Urinary bladder (tissue), 4 donors: ENCODE data around the gene ZBTB21. TPM values are rescaled to one million over a fixed set of nuclear protein-coding genes. Genes with fewer than 3 reads are reported as not detected.
"Not testable (repeated sequence)": the region's sequence is repeated elsewhere in the genome, so short reads cannot be mapped to it uniquely, and the experiment has no call there.

Source experiments
- DNase-seq: peaks from one replicate; pipeline ENCODE4 v3.0.0-alpha.2; 2015; ENCODE audit errors: extremely low spot score
- H3K27ac ChIP-seq: one replicate; pipeline ENCODE4 v1.5.1; 2013; ENCODE audit warnings: low read depth, mild to moderate bottlenecking, moderate library complexity
- H3K36me3 ChIP-seq: one replicate; pipeline ENCODE4 v1.6.1; 2013; ENCODE audit warnings: mild to moderate bottlenecking, moderate library complexity; ENCODE audit not compliant: insufficient read depth
- H3K4me1 ChIP-seq: one replicate; pipeline ENCODE4 v1.6.1; 2013; ENCODE audit warnings: mild to moderate bottlenecking, moderate library complexity; ENCODE audit not compliant: insufficient read depth
- H3K4me3 ChIP-seq: one replicate; pipeline ENCODE4 v1.5.1; 2013; ENCODE audit warnings: low read depth, low read length
- WGBS: extraction: QIAGEN DNeasy Blood & Tissue Kit; methylation state at CpG from one replicate; pipeline ENCODE4 v1.1.7; 2013; 5-methylcytosine and 5-hydroxymethylcytosine counted together
- polyA plus RNA-seq: library from polyadenylated mRNA; stranded (reverse); fragments of 200-250 nt; gene quantifications from one replicate; pipeline ENCODE4 v1.2.3, GENCODE V29; 2013
- total RNA-seq: library from RNA; depleted of rRNA; stranded (reverse); fragments of >200 nt; gene quantifications from one replicate; pipeline ENCODE4 v1.2.3, GENCODE V29; 2014
- donor health status: healthy with polysubstance abuse.
- donor health status: healthy.

The ZBTB21 gene
- total and polyA plus RNA-seq, 2 donors, result 5.2 to 12.6 TPM

DNA sequence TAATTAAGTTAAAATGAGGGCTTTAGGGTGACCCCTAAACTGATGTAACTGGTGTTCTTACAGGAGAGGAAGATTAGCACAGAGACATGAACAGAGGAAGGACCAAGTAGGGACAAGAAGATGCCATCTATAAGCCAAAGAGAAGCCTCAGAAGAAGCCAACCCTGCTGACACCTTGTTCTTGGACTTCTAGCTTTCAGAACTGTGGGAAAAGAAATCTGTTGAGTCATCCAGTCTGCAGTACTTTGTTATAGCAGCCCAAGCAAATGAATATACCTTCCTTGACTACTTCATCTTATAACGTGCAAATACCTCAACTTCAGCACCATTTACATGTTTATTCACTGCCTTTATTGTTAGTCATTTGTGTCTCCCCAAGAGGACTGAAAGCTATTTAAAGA is 3.4 kb downstream of the ZBTB21 start:
- H3K4me1 ChIP-seq, result no peaks in the 10 kb centered on the region
- H3K4me3 ChIP-seq, result no peak overlapping the region
- H3K36me3 ChIP-seq, result no peaks in the 10 kb centered on the region
- DNase-seq, result no peak
- 93% methylated on average over 1 of the region's 1 CpG for WGBS
- H3K27ac ChIP-seq, result no peak overlapping the region

- Histone ChIP-seq H3K27ac (no peak overlapping the region), H3K4me1 (no peaks in the 10 kb centered on the region), H3K36me3 (no peaks in the 10 kb centered on the region), H3K4me3 (no peak overlapping the region)
- 95% methylated on average over 5 of the region's 5 CpGs for WGBS
- no peak for DNase-seq
Observed at GRCh38 chr21:42004406-42005199, 5.6 kb downstream of the ZBTB21 start.

- DNase-seq, result no peak
- 86% methylated on average over 4 of the region's 4 CpGs for WGBS
- Histone ChIP-seq H3K4me3 (no peak overlapping the region), H3K36me3 (no peaks in the 10 kb centered on the region), H3K27ac (no peak overlapping the region), H3K4me1 (no peaks in the 10 kb centered on the region)
Observed at GRCh38 chr21:42003051-42003461, 7.1 kb downstream of the ZBTB21 start.

- Histone ChIP-seq H3K4me3 (no peak overlapping the region), H3K4me1 (no peaks in the 10 kb centered on the region), H3K27ac (no peak overlapping the region), H3K36me3 (no peaks in the 10 kb centered on the region)
- 64% methylated on average over 14 of the region's 14 CpGs for WGBS
- DNase-seq, result no peak
Observed at GRCh38 chr21:42002421-42002958, 7.7 kb downstream of the ZBTB21 start.

DNA sequence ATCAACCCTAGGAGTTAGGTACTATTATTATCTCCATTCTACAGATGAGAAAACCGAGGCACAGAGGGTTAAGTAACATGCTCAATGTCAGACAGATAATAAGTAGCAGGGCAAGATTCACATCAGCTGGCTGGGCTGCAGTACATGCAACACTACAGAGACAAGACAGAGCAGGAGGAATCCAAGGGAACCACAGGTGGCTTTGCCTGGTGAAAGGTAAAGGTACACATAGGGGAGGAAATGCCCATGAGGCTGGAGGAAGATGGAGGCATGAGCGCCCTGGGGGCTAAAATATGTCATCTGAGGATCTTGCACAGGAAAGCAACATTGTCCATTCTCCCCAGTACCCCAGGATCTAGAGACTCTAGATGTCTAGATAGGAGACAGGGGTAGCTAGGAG is 8.4 kb downstream of the ZBTB21 start:
- DNase-seq, result no peak
- H3K36me3 ChIP-seq, result no peaks in the 10 kb centered on the region
- no peaks in the 10 kb centered on the region for H3K4me1 ChIP-seq
- no peak overlapping the region for H3K27ac ChIP-seq
- 92% methylated on average over 2 of the region's 2 CpGs for WGBS
- H3K4me3 ChIP-seq, result no peak overlapping the region

GRCh38 chr21:42000908-42001307 is 9.3 kb downstream of the ZBTB21 start:
- no peak overlapping the region for H3K27ac ChIP-seq
- no peak for DNase-seq
- H3K4me1 ChIP-seq, result no peaks in the 10 kb centered on the region
- 85% methylated on average over 4 of the region's 4 CpGs for WGBS
- no peak overlapping the region for H3K4me3 ChIP-seq
- no peaks in the 10 kb centered on the region for H3K36me3 ChIP-seq

GRCh38 chr21:41997657-41998056 is 12.5 kb downstream of the ZBTB21 start:
- no peaks in the 10 kb centered on the region for H3K36me3 ChIP-seq
- no peak overlapping the region for H3K27ac ChIP-seq
- H3K4me1 ChIP-seq, result no peaks in the 10 kb centered on the region
- H3K4me3 ChIP-seq, result no peak overlapping the region
- WGBS, result 98% methylated on average over 1 of the region's 1 CpG
- DNase-seq, result no peak

- WGBS, result 97% methylated on average over 3 of the region's 3 CpGs
- Histone ChIP-seq H3K27ac (no peak overlapping the region), H3K4me1 (no peaks in the 10 kb centered on the region), H3K36me3 (peaks cover 2% of the 10 kb centered on the region), H3K4me3 (no peak overlapping the region)
- DNase-seq, result no peak
Observed at GRCh38 chr21:41995577-41995976, 14.6 kb downstream of the ZBTB21 start.

- not testable (repeated sequence) for H3K4me1 ChIP-seq, H3K4me3 ChIP-seq, H3K36me3 ChIP-seq, DNase-seq, H3K27ac ChIP-seq
- 56% methylated on average over 5 of the region's 5 CpGs for WGBS
Observed at GRCh38 chr21:41994613-41995012, 15.5 kb downstream of the ZBTB21 start.

- Histone ChIP-seq H3K36me3 (peaks cover 2% of the 10 kb centered on the region), H3K4me1 (no peaks in the 10 kb centered on the region), H3K4me3 (no peak overlapping the region), H3K27ac (no peak overlapping the region)
- no peak for DNase-seq
- 24% methylated on average over 6 of the region's 6 CpGs for WGBS
Observed at GRCh38 chr21:41993744-41994143, 16.4 kb downstream of the ZBTB21 start.

GRCh38 chr21:41992576-41992975 is 17.6 kb downstream of the ZBTB21 start:
- Histone ChIP-seq H3K4me3 (no peak overlapping the region), H3K27ac (no peak overlapping the region), H3K36me3 (peaks cover 2% of the 10 kb centered on the region), H3K4me1 (no peaks in the 10 kb centered on the region)
- no peak for DNase-seq
- 98% methylated on average over 15 of the region's 15 CpGs for WGBS

DNA sequence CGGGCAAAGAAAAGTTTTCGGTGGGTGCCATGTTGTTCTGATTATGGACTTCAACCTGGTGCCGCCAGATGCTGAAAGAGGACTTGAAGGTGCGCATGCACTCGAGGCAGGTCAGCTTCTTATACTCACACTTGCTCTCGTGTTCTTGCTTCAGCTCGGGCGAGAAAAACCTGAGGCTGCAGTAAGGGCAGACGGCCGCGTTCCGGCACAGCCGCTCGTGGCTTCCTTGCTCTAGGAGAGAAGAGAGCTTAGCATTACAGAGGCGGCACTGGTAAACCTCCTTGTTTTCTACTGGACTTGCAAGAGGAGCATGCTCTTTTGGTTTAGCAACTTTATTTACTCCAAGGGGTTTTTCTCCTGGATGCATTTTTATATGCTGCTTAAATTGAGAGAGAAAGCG is 18.5 kb downstream of the ZBTB21 start:
- no peak overlapping the region for H3K27ac ChIP-seq
- DNase-seq, result no peak
- no peaks in the 10 kb centered on the region for H3K4me1 ChIP-seq
- no peak overlapping the region for H3K4me3 ChIP-seq
- H3K36me3 ChIP-seq, result peaks cover 2% of the 10 kb centered on the region
- WGBS, result 98% methylated on average over 16 of the region's 16 CpGs

DNA sequence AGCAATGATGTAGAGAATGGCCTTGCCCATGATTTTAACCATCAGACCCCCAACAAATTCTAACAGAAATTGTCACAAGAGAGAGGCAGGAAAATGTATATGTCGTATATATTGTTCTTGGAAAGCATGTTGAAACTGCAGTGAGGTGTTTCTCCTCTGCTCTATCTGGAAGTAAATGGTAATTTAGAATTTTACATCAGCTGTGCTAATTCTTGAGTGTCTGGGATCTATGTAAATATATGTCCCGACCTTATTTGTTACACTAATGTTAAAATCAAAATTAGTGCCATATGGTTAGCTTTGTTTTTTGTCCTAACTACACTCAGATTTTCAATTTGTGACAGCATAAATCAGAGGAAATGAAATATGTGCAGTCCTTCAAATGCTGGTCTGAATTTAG is 20.5 kb downstream of the ZBTB21 start:
- H3K27ac ChIP-seq, result no peak overlapping the region
- H3K4me3 ChIP-seq, result no peak overlapping the region
- no peak for DNase-seq
- WGBS, result 97% methylated on average over 2 of the region's 2 CpGs
- H3K36me3 ChIP-seq, result peaks cover 2% of the 10 kb centered on the region
- no peaks in the 10 kb centered on the region for H3K4me1 ChIP-seq

GRCh38 chr21:41987310-41987709 is 22.9 kb downstream of the ZBTB21 start:
- DNase-seq, result no peak
- H3K4me1 ChIP-seq, result no peaks in the 10 kb centered on the region
- WGBS, result 96% methylated on average over 3 of the region's 3 CpGs
- no peak overlapping the region for H3K27ac ChIP-seq
- peaks cover 2% of the 10 kb centered on the region for H3K36me3 ChIP-seq
- H3K4me3 ChIP-seq, result no peak overlapping the region
